ENCODE data around the gene GRK5.

The GRK5 gene

DNA sequence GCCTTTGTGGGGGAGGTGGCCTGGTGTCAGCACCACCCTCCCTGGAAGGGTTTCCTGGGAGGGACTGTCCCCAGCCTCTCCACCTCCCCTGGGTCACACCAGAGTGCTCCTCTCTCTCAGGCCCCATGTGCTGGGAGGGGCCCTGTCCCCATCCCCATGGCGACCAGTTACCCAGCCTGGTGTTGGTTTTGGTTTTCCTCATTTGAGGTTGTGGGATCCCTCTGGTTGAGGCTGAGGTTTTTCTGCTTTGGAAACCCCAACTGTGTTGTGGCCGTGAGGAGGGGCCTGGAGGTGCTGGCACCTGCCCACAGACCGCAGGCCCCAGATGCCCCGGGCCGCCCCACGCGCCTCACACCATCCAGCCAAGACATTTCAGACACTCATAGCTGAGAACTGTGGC, 106.3 kb downstream of the GRK5 start:
- in situ Hi-C loops (cut with MboI; ENCODE audit: low sequenced_read_pairs): no loop called here
- Histone ChIP-seq H3K27me3 (ENCODE audit: low read depth) (no peaks in the 10 kb centered on the region), H3K4me3 (no peak overlapping the region), H3K9me3 (no peaks in the 10 kb centered on the region), H3K36me3 (replicated peaks) (no peaks in the 10 kb centered on the region; the same call in 1 of the 2 replicates), H3K4me1 (peaks cover 19% of the 10 kb centered on the region)
- DNase-seq (ENCODE audit: low spot score in 2 of 2): no peak

DNA sequence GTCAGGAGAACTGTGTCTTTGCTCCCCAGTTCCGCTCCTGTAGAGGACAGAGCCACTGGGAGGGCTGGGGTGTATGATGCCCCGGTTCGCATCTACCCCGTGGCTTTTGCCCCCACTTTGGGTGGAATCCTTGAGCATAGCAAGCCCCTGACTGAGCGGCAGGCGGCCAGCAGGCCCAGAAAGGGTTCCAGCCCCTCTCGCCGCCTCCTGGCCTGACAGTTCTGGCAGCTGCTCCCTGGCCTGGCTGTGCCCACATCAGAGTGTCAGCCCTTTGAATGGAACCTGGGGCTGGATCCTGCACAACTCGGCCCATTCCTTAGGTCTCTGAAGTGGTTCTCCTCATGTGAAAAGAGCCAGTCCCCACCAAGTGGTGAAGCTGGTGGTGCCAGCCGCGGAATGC, 106.7 kb downstream of the GRK5 start:
- Histone ChIP-seq H3K4me3 (no peak overlapping the region), H3K4me1 (peaks cover 19% of the 10 kb centered on the region), H3K9me3 (no peaks in the 10 kb centered on the region), H3K27me3 (ENCODE audit: low read depth) (no peaks in the 10 kb centered on the region), H3K36me3 (replicated peaks) (no peaks in the 10 kb centered on the region; the same call in 1 of the 2 replicates)
- in situ Hi-C loops (cut with MboI; ENCODE audit: low sequenced_read_pairs): no loop called here
- no peak for DNase-seq (ENCODE audit: low spot score in 2 of 2)

DNA sequence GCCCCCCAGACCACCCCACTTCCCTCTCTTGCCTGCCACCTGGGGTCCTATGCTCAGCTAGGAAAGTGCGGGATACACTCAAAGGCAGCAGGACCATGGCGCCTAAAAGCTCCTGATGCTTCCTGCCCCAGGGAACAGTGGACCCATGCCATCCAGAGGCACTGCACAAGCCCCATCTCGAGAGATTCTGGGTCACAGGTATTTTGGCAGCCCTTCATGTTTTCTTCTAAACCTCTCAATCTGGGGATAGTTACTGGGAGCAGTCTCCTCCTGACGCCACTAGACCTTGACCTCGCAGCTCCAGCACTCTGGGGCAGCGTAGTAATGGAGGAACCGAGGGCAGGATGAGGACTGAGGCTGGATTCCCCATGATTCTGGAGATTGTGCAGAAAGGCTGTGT, 107.1 kb downstream of the GRK5 start:
- peaks cover 19% of the 10 kb centered on the region for H3K4me1 ChIP-seq
- no peaks in the 10 kb centered on the region; the same call in 1 of the 2 replicates for H3K36me3 ChIP-seq (replicated peaks)
- no peak for DNase-seq (ENCODE audit: low spot score in 2 of 2)
- H3K27me3 ChIP-seq (ENCODE audit: low read depth): no peaks in the 10 kb centered on the region
- in situ Hi-C loops (cut with MboI; ENCODE audit: low sequenced_read_pairs): no loop called here
- no peak overlapping the region for H3K4me3 ChIP-seq
- H3K9me3 ChIP-seq: no peaks in the 10 kb centered on the region

DNA sequence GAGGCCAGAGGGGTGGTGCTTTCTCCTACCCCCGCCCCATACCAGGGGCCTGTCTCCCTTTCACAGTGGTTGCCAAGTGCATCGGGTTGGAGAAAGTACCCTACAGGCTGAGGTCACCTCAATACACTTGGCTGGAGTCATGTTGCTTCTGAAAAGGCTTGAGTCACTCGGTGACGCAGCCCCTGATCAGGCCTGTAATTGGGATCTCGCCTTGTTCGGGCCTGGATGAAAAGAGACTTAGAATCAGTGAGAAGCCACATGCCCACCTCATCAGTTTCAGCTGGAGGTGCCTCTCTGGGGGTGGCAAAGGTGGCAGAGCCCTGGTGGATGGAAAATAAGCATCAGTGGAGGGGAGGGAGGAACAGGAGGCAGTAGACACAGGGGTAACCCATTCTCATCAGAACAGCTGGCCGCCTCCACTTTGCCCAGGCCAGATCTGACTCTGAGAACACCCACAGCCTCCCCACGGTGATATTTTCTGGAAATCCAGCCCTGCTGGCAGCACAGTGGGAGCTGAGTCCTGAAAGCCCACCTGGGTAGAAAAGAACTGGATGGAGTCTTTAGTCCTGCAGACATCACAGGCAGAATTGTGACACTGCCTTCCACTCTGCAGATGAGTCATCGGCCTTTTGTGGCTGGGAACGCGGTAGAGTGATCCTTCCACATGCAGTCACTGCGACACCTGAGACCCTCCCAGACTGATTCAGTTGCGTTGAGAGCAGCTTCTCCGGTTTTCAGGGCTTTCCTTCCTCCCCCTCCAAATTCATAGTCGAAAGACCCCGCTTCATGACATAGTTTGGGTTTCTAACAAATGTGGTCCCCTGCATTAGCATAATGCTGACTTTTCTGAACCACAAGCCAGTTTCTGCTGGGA, 108.0 kb downstream of the GRK5 start:
- peaks cover 19% of the 10 kb centered on the region for H3K4me1 ChIP-seq
- no peaks in the 10 kb centered on the region; the same call in 1 of the 2 replicates for H3K36me3 ChIP-seq (replicated peaks)
- H3K9me3 ChIP-seq: no peaks in the 10 kb centered on the region
- DNase-seq (ENCODE audit: low spot score in 2 of 2): peak in 1 of 2 experiments; percentile 38
- H3K4me3 ChIP-seq: no peak overlapping the region
- H3K27me3 ChIP-seq (ENCODE audit: low read depth): no peaks in the 10 kb centered on the region
- in situ Hi-C loops (cut with MboI; ENCODE audit: low sequenced_read_pairs): no loop called here

DNA sequence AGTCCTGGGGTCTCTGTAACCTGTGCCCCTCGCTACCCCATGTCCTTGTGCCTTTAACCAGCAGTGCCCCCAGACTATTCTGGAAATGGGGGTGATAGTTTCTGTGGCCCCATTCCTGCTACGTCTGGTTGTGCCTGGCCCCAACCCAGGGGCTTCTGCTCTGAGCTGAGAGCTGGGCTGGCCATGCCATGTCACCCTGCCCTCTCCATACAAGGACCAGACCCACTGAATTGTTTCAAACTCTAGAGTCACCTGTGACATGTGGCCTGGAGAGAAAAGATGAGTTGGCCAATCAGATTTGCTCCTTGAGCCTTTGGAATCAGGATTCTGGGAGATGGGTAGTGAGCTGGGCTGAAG, 108.6 kb downstream of the GRK5 start:
- DNase-seq (ENCODE audit: low spot score in 2 of 2): no peak
- Histone ChIP-seq H3K36me3 (replicated peaks) (no peaks in the 10 kb centered on the region; the same call in 1 of the 2 replicates), H3K4me3 (no peak overlapping the region), H3K27me3 (ENCODE audit: low read depth) (no peaks in the 10 kb centered on the region), H3K4me1 (peaks cover 19% of the 10 kb centered on the region), H3K9me3 (no peaks in the 10 kb centered on the region)
- in situ Hi-C loops (cut with MboI; ENCODE audit: low sequenced_read_pairs): no loop called here

GRCh38 chr10:119316729-119317097, 109.3 kb downstream of the GRK5 start:
- no peak overlapping the region for H3K4me3 ChIP-seq
- in situ Hi-C loops (cut with MboI; ENCODE audit: low sequenced_read_pairs): no loop called here
- no peaks in the 10 kb centered on the region for H3K27me3 ChIP-seq (ENCODE audit: low read depth)
- DNase-seq (ENCODE audit: low spot score in 2 of 2): peak; percentile 55 to 73
- H3K4me1 ChIP-seq: peaks cover 19% of the 10 kb centered on the region
- no peaks in the 10 kb centered on the region for H3K9me3 ChIP-seq
- no peaks in the 10 kb centered on the region; the same call in 1 of the 2 replicates for H3K36me3 ChIP-seq (replicated peaks)

- Histone ChIP-seq H3K27me3 (ENCODE audit: low read depth) (no peaks in the 10 kb centered on the region), H3K4me3 (no peak overlapping the region), H3K36me3 (replicated peaks) (no peaks in the 10 kb centered on the region; the same call in 1 of the 2 replicates), H3K9me3 (no peaks in the 10 kb centered on the region), H3K4me1 (peaks cover 19% of the 10 kb centered on the region)
- in situ Hi-C loops (cut with MboI; ENCODE audit: low sequenced_read_pairs): no loop called here
- DNase-seq (ENCODE audit: low spot score in 2 of 2): no peak
Measured at GRCh38 chr10:119318411-119319160, 111.2 kb downstream of the GRK5 start.

- no peaks in the 10 kb centered on the region; the same call in 1 of the 2 replicates for H3K36me3 ChIP-seq (replicated peaks)
- H3K9me3 ChIP-seq: no peaks in the 10 kb centered on the region
- no peak for DNase-seq (ENCODE audit: low spot score in 2 of 2)
- H3K4me1 ChIP-seq: peaks cover 19% of the 10 kb centered on the region
- H3K4me3 ChIP-seq: no peak overlapping the region
- in situ Hi-C loops (cut with MboI; ENCODE audit: low sequenced_read_pairs): no loop called here
- no peaks in the 10 kb centered on the region for H3K27me3 ChIP-seq (ENCODE audit: low read depth)
Measured at GRCh38 chr10:119319161-119319919, 112.0 kb downstream of the GRK5 start.

- no peak overlapping the region for H3K4me3 ChIP-seq
- no peaks in the 10 kb centered on the region; the same call in 1 of the 2 replicates for H3K36me3 ChIP-seq (replicated peaks)
- in situ Hi-C loops (cut with MboI; ENCODE audit: low sequenced_read_pairs): no loop called here
- no peaks in the 10 kb centered on the region for H3K9me3 ChIP-seq
- DNase-seq (ENCODE audit: low spot score in 2 of 2): no peak
- H3K27me3 ChIP-seq (ENCODE audit: low read depth): no peaks in the 10 kb centered on the region
- peaks cover 19% of the 10 kb centered on the region for H3K4me1 ChIP-seq
Measured at GRCh38 chr10:119319920-119320258, 112.5 kb downstream of the GRK5 start.

- H3K9me3 ChIP-seq: no peaks in the 10 kb centered on the region
- in situ Hi-C loops (cut with MboI; ENCODE audit: low sequenced_read_pairs): no loop called here
Measured at GRCh38 chr10:119320981-119321380, 113.6 kb downstream of the GRK5 start.

DNA sequence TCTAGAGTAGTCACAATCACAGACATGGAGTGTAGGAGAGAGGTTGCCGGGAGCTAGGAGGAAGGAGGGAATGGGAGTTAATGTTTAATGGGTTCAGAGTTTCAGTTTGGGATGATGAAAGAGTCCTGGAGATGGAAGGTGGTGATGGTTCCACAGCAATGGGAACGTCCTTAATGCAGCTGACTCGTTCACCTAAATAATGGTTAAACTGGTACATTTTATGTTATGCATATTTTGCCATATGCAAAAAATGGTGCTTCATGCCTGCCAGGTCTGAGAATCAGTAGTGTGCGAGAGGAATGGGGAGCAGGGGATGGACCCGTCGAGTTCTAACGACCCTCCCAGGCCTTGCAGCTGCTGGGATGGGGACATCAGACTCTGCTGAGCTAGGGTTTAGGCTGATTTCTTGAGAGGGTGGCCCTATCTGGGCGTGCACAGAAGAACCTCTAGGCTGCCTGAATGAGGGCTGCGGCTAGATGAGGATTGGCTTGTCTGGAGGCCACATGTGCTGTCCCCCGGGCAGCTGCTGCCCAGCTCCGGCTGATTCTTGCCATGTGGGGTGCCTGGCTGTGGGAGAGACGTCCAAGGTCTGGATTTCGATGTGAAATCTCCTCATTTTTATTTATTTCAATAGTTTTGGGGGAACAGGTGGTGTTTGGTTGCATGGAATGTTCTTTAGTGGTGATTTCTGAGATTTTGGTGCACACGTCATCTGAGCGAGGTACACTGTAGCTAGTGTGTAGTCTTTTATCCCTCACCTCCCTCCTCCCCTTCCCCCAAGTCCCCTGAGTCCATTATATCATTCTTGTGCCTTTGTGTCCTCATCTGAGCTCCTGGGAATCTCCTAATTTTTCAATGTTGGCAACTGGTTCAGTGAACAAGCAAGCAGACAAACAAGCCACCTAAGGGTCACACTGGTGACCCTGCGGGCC, 116.0 kb downstream of the GRK5 start:
- in situ Hi-C loops (cut with MboI; ENCODE audit: low sequenced_read_pairs): no loop called here
- Histone ChIP-seq H3K36me3 (replicated peaks) (no peaks in the 10 kb centered on the region), H3K27me3 (ENCODE audit: low read depth) (no peaks in the 10 kb centered on the region), H3K9me3 (no peaks in the 10 kb centered on the region), H3K4me1 (no peaks in the 10 kb centered on the region), H3K4me3 (no peak overlapping the region)
- DNase-seq (ENCODE audit: low spot score in 2 of 2): no peak

More at GRCh38 chr10:119320981-119321380, 113.6 kb downstream of the GRK5 start:
- Histone ChIP-seq H3K4me3 (no peak overlapping the region), H3K27me3 (ENCODE audit: low read depth) (no peaks in the 10 kb centered on the region), H3K36me3 (replicated peaks) (no peaks in the 10 kb centered on the region; the same call in 1 of the 2 replicates), H3K4me1 (peaks cover 19% of the 10 kb centered on the region)
- no peak for DNase-seq (ENCODE audit: low spot score in 2 of 2)

- no peak for DNase-seq (ENCODE audit: low spot score in 2 of 2)
- Histone ChIP-seq H3K36me3 (replicated peaks) (no peaks in the 10 kb centered on the region), H3K4me3 (no peak overlapping the region), H3K9me3 (no peaks in the 10 kb centered on the region), H3K27me3 (ENCODE audit: low read depth) (no peaks in the 10 kb centered on the region), H3K4me1 (0 out of 2 replicates have a peak, but pooled peaks cover 3% of the 10 kb centered on the region)
- in situ Hi-C loops (cut with MboI; ENCODE audit: low sequenced_read_pairs): no loop called here
Measured at GRCh38 chr10:119325131-119325530, 117.8 kb downstream of the GRK5 start.

- no peak overlapping the region for H3K4me3 ChIP-seq
- in situ Hi-C loops (cut with MboI; ENCODE audit: low sequenced_read_pairs): no loop called here
- peaks cover 7% of the 10 kb centered on the region; the same call in 1 of the 2 replicates for H3K4me1 ChIP-seq
- DNase-seq (ENCODE audit: low spot score in 2 of 2): no peak
- no peaks in the 10 kb centered on the region for H3K27me3 ChIP-seq (ENCODE audit: low read depth)
- H3K36me3 ChIP-seq (replicated peaks): no peaks in the 10 kb centered on the region
- H3K9me3 ChIP-seq: no peaks in the 10 kb centered on the region
Measured at GRCh38 chr10:119326167-119326566, 118.8 kb downstream of the GRK5 start.
